Measurements from ENCODE around the gene UGT2B17. TPM values are rescaled to one million over a fixed set of nuclear protein-coding genes. Genes with fewer than 3 reads are reported as not detected.

The UGT2B17 gene
- total RNA-seq, 2 donors from 2014 or later = 561 to 639 TPM

- no peaks in the 10 kb centered on the region for H3K9me3 ChIP-seq
- TF ChIP-seq CTCF (IDR thresholded peaks at IDR 0.05) = no peak
Measured at GRCh38 chr4:68606240-68606639, 30.1 kb upstream of the UGT2B17 start.

GRCh38 chr4:68599150-68599549, 23.0 kb upstream of the UGT2B17 start:
- no peaks in the 10 kb centered on the region for H3K36me3 ChIP-seq
- intact Hi-C loops (cut with DNase I) = no loop called here
- no peaks in the 10 kb centered on the region for H3K4me1 ChIP-seq
- no peak overlapping the region for H3K27ac ChIP-seq
- H3K9me3 ChIP-seq = no peaks in the 10 kb centered on the region
- no peak overlapping the region for H3K4me3 ChIP-seq
- no peaks in the 10 kb centered on the region for H3K27me3 ChIP-seq
- no peak for TF ChIP-seq CTCF (IDR thresholded peaks at IDR 0.05)
- no peak for DNase-seq
- no peak overlapping the region for H3K9ac ChIP-seq (ENCODE audit: low read depth in 2 of 2, low read length in 2 of 2)

More at GRCh38 chr4:68606240-68606639, 30.1 kb upstream of the UGT2B17 start:
- intact Hi-C loops (cut with DNase I) = no loop called here
- Histone ChIP-seq H3K4me1 (no peaks in the 10 kb centered on the region), H3K4me3 (no peak overlapping the region), H3K36me3 (no peaks in the 10 kb centered on the region), H3K27me3 (no peaks in the 10 kb centered on the region), H3K27ac (no peak overlapping the region), H3K9ac (ENCODE audit: low read depth in 2 of 2, low read length in 2 of 2) (no peak overlapping the region)
- no peak for DNase-seq

GRCh38 chr4:68597482-68597881, 21.4 kb upstream of the UGT2B17 start:
- Histone ChIP-seq H3K36me3 (no peaks in the 10 kb centered on the region), H3K27me3 (no peaks in the 10 kb centered on the region), H3K9me3 (no peaks in the 10 kb centered on the region), H3K4me1 (no peaks in the 10 kb centered on the region), H3K27ac (no peak overlapping the region), H3K4me3 (no peak overlapping the region), H3K9ac (ENCODE audit: low read depth in 2 of 2, low read length in 2 of 2) (no peak overlapping the region)
- intact Hi-C loops (cut with DNase I) = no loop called here
- no peak for TF ChIP-seq CTCF (IDR thresholded peaks at IDR 0.05)
- no peak for DNase-seq

- Histone ChIP-seq H3K36me3 (no peaks in the 10 kb centered on the region), H3K4me3 (no peak overlapping the region), H3K27ac (no peak overlapping the region), H3K4me1 (no peaks in the 10 kb centered on the region), H3K9me3 (no peaks in the 10 kb centered on the region), H3K9ac (ENCODE audit: low read depth in 2 of 2, low read length in 2 of 2) (no peak overlapping the region), H3K27me3 (no peaks in the 10 kb centered on the region)
- TF ChIP-seq CTCF (IDR thresholded peaks at IDR 0.05) = no peak
- no peak for DNase-seq
- intact Hi-C loops (cut with DNase I) = no loop called here
Measured at GRCh38 chr4:68594678-68595077, 18.6 kb upstream of the UGT2B17 start.

- Histone ChIP-seq H3K4me3 (no peak overlapping the region), H3K9ac (ENCODE audit: low read depth in 2 of 2, low read length in 2 of 2) (no peak overlapping the region), H3K27ac (no peak overlapping the region), H3K27me3 (no peaks in the 10 kb centered on the region), H3K9me3 (no peaks in the 10 kb centered on the region), H3K36me3 (no peaks in the 10 kb centered on the region), H3K4me1 (no peaks in the 10 kb centered on the region)
- TF ChIP-seq CTCF (IDR thresholded peaks at IDR 0.05) = no peak
- no peak for DNase-seq
- intact Hi-C loops (cut with DNase I) = no loop called here
Measured at GRCh38 chr4:68593112-68593511, 17.0 kb upstream of the UGT2B17 start.

GRCh38 chr4:68592673-68593072, 16.6 kb upstream of the UGT2B17 start:
- Histone ChIP-seq H3K9ac (ENCODE audit: low read depth in 2 of 2, low read length in 2 of 2) (no peak overlapping the region), H3K4me1 (no peaks in the 10 kb centered on the region), H3K4me3 (no peak overlapping the region), H3K27ac (no peak overlapping the region), H3K27me3 (no peaks in the 10 kb centered on the region), H3K9me3 (no peaks in the 10 kb centered on the region), H3K36me3 (no peaks in the 10 kb centered on the region)
- TF ChIP-seq CTCF (IDR thresholded peaks at IDR 0.05) = no peak
- DNase-seq = no peak
- intact Hi-C loops (cut with DNase I) = no loop called here

Data from colonic mucosa (tissue), 4 donors.